ENCODE data around the gene GRIA3.
"Not testable (repeated sequence)": the region's sequence is repeated elsewhere in the genome, so short reads cannot be mapped to it uniquely, and the experiment has no call there.

The GRIA3 gene

GRCh38 chrX:123476611-123477219, 292.6 kb downstream of the GRIA3 start:
- no peak for DNase-seq

- no peak for DNase-seq
These were observed 293.6 kb downstream of the GRIA3 start for GRCh38 chrX:123477673-123478072.

GRCh38 chrX:123481913-123482851, 298.1 kb downstream of the GRIA3 start:
- DNase-seq: no peak

- no peak for DNase-seq
These were observed 302.2 kb downstream of the GRIA3 start for GRCh38 chrX:123486297-123486696.

- DNase-seq: no peak
These were observed 303.2 kb downstream of the GRIA3 start for GRCh38 chrX:123487236-123487635.

- DNase-seq: no peak
These were observed 303.6 kb downstream of the GRIA3 start for GRCh38 chrX:123487669-123488068.

- DNase-seq: no peak
These were observed 304.9 kb downstream of the GRIA3 start for GRCh38 chrX:123489011-123489410.

GRCh38 chrX:123493857-123494256, 309.8 kb downstream of the GRIA3 start:
- no peak for DNase-seq

- no peak for DNase-seq
These were observed 315.7 kb downstream of the GRIA3 start for GRCh38 chrX:123499787-123500186.

- no peak for DNase-seq
These were observed 320.0 kb downstream of the GRIA3 start for GRCh38 chrX:123504047-123504446.

- no peak for DNase-seq
These were observed 320.7 kb downstream of the GRIA3 start for GRCh38 chrX:123504630-123505270.

- no peak for DNase-seq
These were observed 329.7 kb downstream of the GRIA3 start for GRCh38 chrX:123513585-123514278.

- DNase-seq: not testable (repeated sequence)
These were observed 330.2 kb downstream of the GRIA3 start for GRCh38 chrX:123514279-123514640.

GRCh38 chrX:123518791-123519190, 334.7 kb downstream of the GRIA3 start:
- DNase-seq: no peak

GRCh38 chrX:123525123-123525725, 341.1 kb downstream of the GRIA3 start:
- DNase-seq: no peak

GRCh38 chrX:123530726-123531125, 346.6 kb downstream of the GRIA3 start:
- not testable (repeated sequence) for DNase-seq

Data from NCI-H226 (cell line).